Aorta (tissue), 5 donors: ENCODE results near the gene MAPK14. TPM values are rescaled to one million over a fixed set of nuclear protein-coding genes. Genes with fewer than 3 reads are reported as not detected.

Experiments
- ATAC-seq: fragments of 200-7000 bp; cut with Tn5 transposase; one replicate; pipeline ENCODE4 v1.9.1; 2022; ENCODE audit warnings: moderate library complexity; ENCODE audit not compliant: low FRiP score
- DNase-seq, 2 donors: peaks; one replicate each; pipeline ENCODE4 v3.0.0-alpha.2; 2020
- H3K27ac ChIP-seq, 2 donors: one replicate each; pipeline ENCODE4 v1.5.1; 2013; ENCODE audit warnings: low read length in 2 of 2, mild to moderate bottlenecking in 2 of 2, moderate library complexity in 2 of 2, control low read depth in 1 of 2, inconsistent platforms in 1 of 2, low read depth in 1 of 2
- H3K27me3 ChIP-seq, 2 donors: one replicate each; pipeline ENCODE4 v1.6.1; 2013; ENCODE audit warnings: control low read depth in 1 of 2, low read length in 1 of 2, mild to moderate bottlenecking in 1 of 2, moderate library complexity in 1 of 2; ENCODE audit not compliant: insufficient read depth in 2 of 2, control insufficient read depth in 1 of 2
- H3K36me3 ChIP-seq, 2 donors: one replicate each; pipeline ENCODE4 v1.6.1; 2013; ENCODE audit warnings: control low read depth in 1 of 2, low read length in 1 of 2, mild to moderate bottlenecking in 1 of 2; ENCODE audit not compliant: insufficient read depth in 2 of 2, control insufficient read depth in 1 of 2
- H3K4me1 ChIP-seq, 2 donors: one replicate each; pipeline ENCODE4 v1.6.1; 2013; ENCODE audit warnings: low read length in 2 of 2, control low read depth in 1 of 2, mild to moderate bottlenecking in 1 of 2, moderate library complexity in 1 of 2; ENCODE audit not compliant: insufficient read depth in 2 of 2, control insufficient read depth in 1 of 2
- H3K4me3 ChIP-seq, 2 donors: one replicate each; pipeline ENCODE4 v1.5.1; 2013; ENCODE audit warnings: low read length in 2 of 2, control low read depth in 1 of 2, mild to moderate bottlenecking in 1 of 2
- H3K9me3 ChIP-seq: one replicate; pipeline ENCODE4 v1.6.1; 2013; ENCODE audit warnings: mild to moderate bottlenecking, low read length; ENCODE audit not compliant: control insufficient read depth
- WGBS, 2 donors: extraction: QIAGEN DNeasy Blood & Tissue Kit; methylation state at CpG; one replicate each; pipeline ENCODE4 v1.1.7; 2013; 5-methylcytosine and 5-hydroxymethylcytosine counted together
- intact Hi-C, 2 donors: fragments of 100-400 bp; cut with DNase I; formaldehyde crosslinking; loops; one replicate each; pipeline versions ENCODE4 v1.14.2 to v1.15.0; 2022
- polyA plus RNA-seq, 2 donors: library from polyadenylated mRNA; stranded (reverse); fragments of 200-250 nt; gene quantifications; one replicate each; pipeline ENCODE4 v1.2.3, GENCODE V29; 2013
- total RNA-seq, 2 donors: library from RNA; stranded (reverse); fragmentation: NEBNext Ultra II Directional; extraction: Animal tissue kit (Norgen Biotek cat#: 25700); gene quantifications; one replicate each; pipeline ENCODE4 v1.2.1, GENCODE V29; 2021
- donor health status: healthy with polysubstance abuse.
- donor health status: Bipolar disorder and iron deficiency.
- donor health status: DM: no; HTN: no; CAD: no.
- donor health status: DM: no; HTN: no; CAD: no.
- donor health status: DM: yes; HTN: yes; CAD: no.

Gene MAPK14
- total and polyA plus RNA-seq, 4 donors = 19.8 to 62.0 (median 38.5) TPM

GRCh38 chr6:36098920-36099647 is 71.5 kb downstream of the MAPK14 start:
- no peak overlapping the region for H3K4me3 ChIP-seq
- no peak for ATAC-seq
- H3K27ac ChIP-seq = no peak overlapping the region
- DNase-seq = no peak
- intact Hi-C loops = no loop called here
- no peaks in the 10 kb centered on the region for H3K27me3 ChIP-seq
- peaks cover 7 to 8% of the 10 kb centered on the region in 2 donors for H3K36me3 ChIP-seq
- H3K9me3 ChIP-seq = no peaks in the 10 kb centered on the region
- no peaks in the 10 kb centered on the region for H3K4me1 ChIP-seq
- 59 to 71% methylated on average over 5 of the region's 5 CpGs for WGBS, 2 donors

GRCh38 chr6:36099869-36100483 is 72.4 kb downstream of the MAPK14 start:
- intact Hi-C loops = no loop called here

GRCh38 chr6:36101691-36102090 is 74.1 kb downstream of the MAPK14 start:
- intact Hi-C loops = no loop called here
- Histone ChIP-seq H3K27me3 (no peaks in the 10 kb centered on the region), H3K4me1 (no peaks in the 10 kb centered on the region), H3K9me3 (no peaks in the 10 kb centered on the region), H3K27ac (no peak overlapping the region), H3K4me3 (no peak overlapping the region), H3K36me3 (peaks cover 8% of the 10 kb centered on the region in 2 donors)
- 97% methylated on average over 3 of the region's 3 CpGs for WGBS, 2 donors
- ATAC-seq (no peak), DNase-seq (no peak)

More at GRCh38 chr6:36099869-36100483, 72.4 kb downstream of the MAPK14 start:
- Histone ChIP-seq H3K27ac (no peak overlapping the region), H3K27me3 (no peaks in the 10 kb centered on the region), H3K4me1 (no peaks in the 10 kb centered on the region), H3K4me3 (no peak overlapping the region), H3K36me3 (peaks cover 8 to 9% of the 10 kb centered on the region in 2 donors), H3K9me3 (no peaks in the 10 kb centered on the region)
- DNase-seq = no peak
- WGBS, 2 donors = 60 to 62% methylated on average over 6 of the region's 6 CpGs
- ATAC-seq = no peak

- H3K27me3 ChIP-seq = no peaks in the 10 kb centered on the region
- DNase-seq (no peak), ATAC-seq (no peak)
- H3K4me3 ChIP-seq = no peak overlapping the region
- 57 to 60% methylated on average over 4 of the region's 4 CpGs for WGBS, 2 donors
- intact Hi-C loops = no loop called here
- H3K4me1 ChIP-seq = no peaks in the 10 kb centered on the region
- no peak overlapping the region for H3K27ac ChIP-seq
- no peaks in the 10 kb centered on the region for H3K9me3 ChIP-seq
- H3K36me3 ChIP-seq = peaks cover 8 to 10% of the 10 kb centered on the region in 2 donors
Observed at GRCh38 chr6:36102853-36103252, 75.2 kb downstream of the MAPK14 start.

- Histone ChIP-seq H3K36me3 (peaks cover 11 to 17% of the 10 kb centered on the region in 2 donors), H3K27me3 (no peaks in the 10 kb centered on the region), H3K4me3 (no peak overlapping the region), H3K9me3 (no peaks in the 10 kb centered on the region), H3K4me1 (no peaks in the 10 kb centered on the region), H3K27ac (no peak overlapping the region)
- 15% methylated on average over 2 of the region's 2 CpGs for WGBS, 2 donors
- DNase-seq (no peak), ATAC-seq (no peak)
- intact Hi-C loops = no loop called here
Observed at GRCh38 chr6:36104836-36105235, 77.2 kb downstream of the MAPK14 start.

GRCh38 chr6:36109092-36109491 is 81.5 kb downstream of the MAPK14 start:
- H3K27ac ChIP-seq = no peak overlapping the region
- intact Hi-C loops = no loop called here

GRCh38 chr6:36110050-36110449 is 82.4 kb downstream of the MAPK14 start:
- H3K4me1 ChIP-seq = no peaks in the 10 kb centered on the region
- no peak overlapping the region for H3K4me3 ChIP-seq
- WGBS, 2 donors = 75 to 82% methylated on average over 3 of the region's 3 CpGs
- DNase-seq = no peak
- H3K27me3 ChIP-seq = no peaks in the 10 kb centered on the region
- peaks cover 4 to 14% of the 10 kb centered on the region in 2 donors for H3K36me3 ChIP-seq
- intact Hi-C loops = no loop called here
- no peak for ATAC-seq
- no peaks in the 10 kb centered on the region for H3K9me3 ChIP-seq
- no peak overlapping the region for H3K27ac ChIP-seq

More at GRCh38 chr6:36109092-36109491, 81.5 kb downstream of the MAPK14 start:
- H3K27me3 ChIP-seq = no peaks in the 10 kb centered on the region
- no peaks in the 10 kb centered on the region for H3K9me3 ChIP-seq
- DNase-seq (no peak), ATAC-seq (no peak)
- H3K36me3 ChIP-seq = peaks cover 4 to 15% of the 10 kb centered on the region in 2 donors
- no peaks in the 10 kb centered on the region for H3K4me1 ChIP-seq
- WGBS, 2 donors = 86 to 91% methylated on average over 7 of the region's 7 CpGs
- no peak overlapping the region for H3K4me3 ChIP-seq

GRCh38 chr6:36110863-36111262 is 83.3 kb downstream of the MAPK14 start:
- ATAC-seq = no peak
- H3K27me3 ChIP-seq = no peaks in the 10 kb centered on the region
- no peaks in the 10 kb centered on the region for H3K4me1 ChIP-seq
- WGBS, 2 donors = 92 to 94% methylated on average over 4 of the region's 4 CpGs
- DNase-seq = no peak
- H3K4me3 ChIP-seq = no peak overlapping the region
- H3K27ac ChIP-seq = no peak overlapping the region
- H3K36me3 ChIP-seq = peaks cover 4 to 14% of the 10 kb centered on the region in 2 donors
- intact Hi-C loops = no loop called here
- no peaks in the 10 kb centered on the region for H3K9me3 ChIP-seq

GRCh38 chr6:36111526-36111925 is 83.9 kb downstream of the MAPK14 start:
- intact Hi-C loops = no loop called here
- DNase-seq = no peak
- H3K27me3 ChIP-seq = no peaks in the 10 kb centered on the region
- H3K27ac ChIP-seq = no peak overlapping the region
- peaks cover 4 to 13% of the 10 kb centered on the region in 2 donors for H3K36me3 ChIP-seq
- H3K4me3 ChIP-seq = no peak overlapping the region
- 96% methylated on average over 7 of the region's 7 CpGs for WGBS, 2 donors
- H3K9me3 ChIP-seq = no peaks in the 10 kb centered on the region
- ATAC-seq = no peak
- H3K4me1 ChIP-seq = no peaks in the 10 kb centered on the region
